GM12875 (cell line): ENCODE data around the gene PI4KA.
A peak's percentile ranks its signal among the peaks of the same experiment; 100 is the strongest.
"Not testable (repeated sequence)": the region's sequence is repeated elsewhere in the genome, so short reads cannot be mapped to it uniquely, and the experiment has no call there.

Experiments used
- H3K4me3 ChIP-seq: one replicate; pipeline ENCODE4 v1.5.1; 2011; ENCODE audit warnings: low read depth, low read length, control low read depth
- CTCF ChIP-seq: IDR thresholded peaks from 2 replicates; pipeline ENCODE4 v1.5.1; 2011; ENCODE audit warnings: low read depth, mild to moderate bottlenecking, control low read depth, inconsistent platforms, low read length, moderate library complexity, borderline replicate concordance; ENCODE audit not compliant: insufficient read depth

PI4KA gene

GRCh38 chr22:20858615-20859416 is at the start of gene PI4KA, which contains the start of gene SNAP29:
Gene PI4KA, minus strand, starts transcription at chr22:20858811. Its CDS starts 86 bp downstream, at chr22:20858725.
Gene SNAP29, plus strand, starts transcription at chr22:20859007. Its CDS starts 104 bp downstream, at chr22:20859111.
- TF ChIP-seq CTCF = no peak
- peak within 1 kb of the TSS; percentile 96 for H3K4me3 ChIP-seq

- TF ChIP-seq CTCF = no peak
- no peak overlapping the region for H3K4me3 ChIP-seq
These were observed 47.8 kb upstream of the PI4KA start for GRCh38 chr22:20906387-20906767.

- no peak for TF ChIP-seq CTCF
These were observed 47.1 kb upstream of the PI4KA start for GRCh38 chr22:20905415-20906386.

GRCh38 chr22:20904980-20905355 is 46.4 kb upstream of the PI4KA start:
- no peak overlapping the region for H3K4me3 ChIP-seq
- no peak for TF ChIP-seq CTCF

More at GRCh38 chr22:20905415-20906386, 47.1 kb upstream of the PI4KA start:
- H3K4me3 ChIP-seq = no peak overlapping the region

- H3K4me3 ChIP-seq = no peak overlapping the region
- no peak for TF ChIP-seq CTCF
These were observed 45.7 kb upstream of the PI4KA start for GRCh38 chr22:20904008-20904979.

- no peak overlapping the region for H3K4me3 ChIP-seq
- no peak for TF ChIP-seq CTCF
These were observed 44.5 kb upstream of the PI4KA start for GRCh38 chr22:20903093-20903492.

- not testable (repeated sequence) for H3K4me3 ChIP-seq
These were observed 42.8 kb upstream of the PI4KA start for GRCh38 chr22:20901093-20902033.
